ENCODE measurements around the gene RXFP4. TPM values are rescaled to one million over a fixed set of nuclear protein-coding genes. Genes with fewer than 3 reads are reported as not detected.

The RXFP4 gene
- total and polyA plus RNA-seq, 9 of the 15 experiments (the other 6 are each of a cell fraction or from before 2014, with no cell fraction given), result 0.64 TPM; not detected in 8

DNA sequence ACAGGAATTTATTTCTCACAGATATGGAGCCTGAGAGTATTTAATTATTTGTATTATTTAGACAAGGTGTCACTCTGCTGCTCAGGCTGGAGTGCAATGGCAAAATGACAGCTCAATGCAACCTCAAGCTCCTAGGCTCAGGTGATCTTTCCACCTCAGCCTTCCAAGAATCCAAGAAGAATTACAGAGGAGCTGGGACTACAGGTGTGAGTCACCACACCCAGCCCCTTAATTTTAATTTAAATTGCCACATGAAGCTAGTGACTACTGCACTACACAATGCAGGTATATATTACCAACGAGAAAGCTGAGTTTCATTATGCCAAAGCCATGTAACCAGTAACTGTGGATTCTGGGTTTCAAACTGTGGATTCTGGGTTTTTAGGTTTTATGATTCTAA, 9.4 kb upstream of the RXFP4 start:
- ChIA-PET CTCF (ENCODE audit: low intra/inter-chr PET ratio) (no interaction called here), POLR2A (interaction anchor here (0.6 to 6.3 kb wide), 13 partner anchors 11 to 168 kb away, joined by 3 to 100 read pairs (median 4); no protein-coding TSS in a partner anchor)
- DNase-seq (ENCODE audit: extremely low read depth in 1 of 4, low spot score in 3 of 4) (no peak), ATAC-seq (no peak), FAIRE-seq (no peak)
- no peaks in the 10 kb centered on the region for H3K9me3 ChIP-seq (replicated peaks; ENCODE audit: control insufficient read depth, insufficient read depth, low read depth, low read length)
- H3K9me1 ChIP-seq (ENCODE audit: control insufficient read depth, insufficient read depth, low read length), result no peaks in the 10 kb centered on the region
- BruUV-seq (replicated peaks), result no TSS peak
- peak overlapping the region; percentile 9 to 62; a peak in 1 of 4 replicates for H3K9ac ChIP-seq (ENCODE audit: insufficient read depth in 1 of 2, low read depth in 2 of 2, low read length in 2 of 2)
- in situ Hi-C loops (cut with MboI), result loop anchor here (5.0 kb wide), 1 partner anchor 135 kb away; no protein-coding TSS in a partner anchor
- peaks cover 66% of the 10 kb centered on the region for H3K79me2 ChIP-seq (ENCODE audit: control insufficient read depth, insufficient read depth, low read length)
- H4K20me1 ChIP-seq (replicated peaks; ENCODE audit: control insufficient read depth, insufficient read depth, low read length), result 0 out of 2 replicates have a peak, but pooled peaks cover 5% of the 10 kb centered on the region
- TF ChIP-seq, protein P1, sequence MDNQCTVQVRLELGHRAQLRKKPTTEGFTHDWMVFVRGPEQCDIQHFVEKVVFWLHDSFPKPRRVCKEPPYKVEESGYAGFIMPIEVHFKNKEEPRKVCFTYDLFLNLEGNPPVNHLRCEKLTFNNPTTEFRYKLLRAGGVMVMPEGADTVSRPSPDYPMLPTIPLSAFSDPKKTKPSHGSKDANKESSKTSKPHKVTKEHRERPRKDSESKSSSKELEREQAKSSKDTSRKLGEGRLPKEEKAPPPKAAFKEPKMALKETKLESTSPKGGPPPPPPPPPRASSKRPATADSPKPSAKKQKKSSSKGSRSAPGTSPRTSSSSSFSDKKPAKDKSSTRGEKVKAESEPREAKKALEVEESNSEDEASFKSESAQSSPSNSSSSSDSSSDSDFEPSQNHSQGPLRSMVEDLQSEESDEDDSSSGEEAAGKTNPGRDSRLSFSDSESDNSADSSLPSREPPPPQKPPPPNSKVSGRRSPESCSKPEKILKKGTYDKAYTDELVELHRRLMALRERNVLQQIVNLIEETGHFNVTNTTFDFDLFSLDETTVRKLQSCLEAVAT (IDR thresholded peaks at IDR 0.05), result no peak
- TF ChIP-seq SIN3B (IDR thresholded peaks at IDR 0.05; ENCODE audit: low read depth), result no peak
- TF ChIP-seq, protein P2, sequence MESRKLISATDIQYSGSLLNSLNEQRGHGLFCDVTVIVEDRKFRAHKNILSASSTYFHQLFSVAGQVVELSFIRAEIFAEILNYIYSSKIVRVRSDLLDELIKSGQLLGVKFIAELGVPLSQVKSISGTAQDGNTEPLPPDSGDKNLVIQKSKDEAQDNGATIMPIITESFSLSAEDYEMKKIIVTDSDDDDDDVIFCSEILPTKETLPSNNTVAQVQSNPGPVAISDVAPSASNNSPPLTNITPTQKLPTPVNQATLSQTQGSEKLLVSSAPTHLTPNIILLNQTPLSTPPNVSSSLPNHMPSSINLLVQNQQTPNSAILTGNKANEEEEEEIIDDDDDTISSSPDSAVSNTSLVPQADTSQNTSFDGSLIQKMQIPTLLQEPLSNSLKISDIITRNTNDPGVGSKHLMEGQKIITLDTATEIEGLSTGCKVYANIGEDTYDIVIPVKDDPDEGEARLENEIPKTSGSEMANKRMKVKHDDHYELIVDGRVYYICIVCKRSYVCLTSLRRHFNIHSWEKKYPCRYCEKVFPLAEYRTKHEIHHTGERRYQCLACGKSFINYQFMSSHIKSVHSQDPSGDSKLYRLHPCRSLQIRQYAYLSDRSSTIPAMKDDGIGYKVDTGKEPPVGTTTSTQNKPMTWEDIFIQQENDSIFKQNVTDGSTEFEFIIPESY (CRISPR knock-in tag; IDR thresholded peaks at IDR 0.05), result no peak
- no peak for TF ChIP-seq RFX1 (IDR thresholded peaks at IDR 0.05)
- TF ChIP-seq, protein P3, sequence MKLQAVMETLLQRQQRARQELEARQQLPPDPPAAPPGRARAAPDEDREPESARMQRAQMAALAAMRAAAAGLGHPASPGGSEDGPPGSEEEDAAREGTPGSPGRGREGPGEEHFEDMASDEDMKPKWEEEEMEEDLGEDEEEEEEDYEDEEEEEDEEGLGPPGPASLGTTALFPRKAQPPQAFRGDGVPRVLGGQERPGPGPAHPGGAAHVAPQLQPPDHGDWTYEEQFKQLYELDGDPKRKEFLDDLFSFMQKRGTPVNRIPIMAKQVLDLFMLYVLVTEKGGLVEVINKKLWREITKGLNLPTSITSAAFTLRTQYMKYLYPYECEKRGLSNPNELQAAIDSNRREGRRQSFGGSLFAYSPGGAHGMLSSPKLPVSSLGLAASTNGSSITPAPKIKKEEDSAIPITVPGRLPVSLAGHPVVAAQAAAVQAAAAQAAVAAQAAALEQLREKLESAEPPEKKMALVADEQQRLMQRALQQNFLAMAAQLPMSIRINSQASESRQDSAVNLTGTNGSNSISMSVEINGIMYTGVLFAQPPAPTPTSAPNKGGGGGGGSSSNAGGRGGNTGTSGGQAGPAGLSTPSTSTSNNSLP (IDR thresholded peaks at IDR 0.05; ENCODE audit: borderline replicate concordance, low read depth, low read length), result no peak
- no peak for TF ChIP-seq THRAP3 (IDR thresholded peaks at IDR 0.05; ENCODE audit: borderline replicate concordance)
- TF ChIP-seq ZBTB17 (CRISPR knock-in tag; IDR thresholded peaks at IDR 0.05), result no peak
- no peak for TF ChIP-seq ZNF778 (CRISPR knock-in tag; IDR thresholded peaks at IDR 0.05)
- H3K4me2 ChIP-seq (ENCODE audit: insufficient read depth, low read length), result peak overlapping the region; percentile 37; the same call in 1 of the 2 replicates
- H3K36me3 ChIP-seq (ENCODE audit: control insufficient read depth, insufficient read depth, low read length), result peaks cover 67% of the 10 kb centered on the region
- H2AFZ ChIP-seq (ENCODE audit: low read depth, low read length), result no peak overlapping the region
- peaks cover 12 to 13% of the 10 kb centered on the region in 2 experiments; a peak in 4 of 5 replicates for H3K4me1 ChIP-seq (replicated peaks in 1 of 2; ENCODE audit: control insufficient read depth in 2 of 2, insufficient read depth in 2 of 2, low read length in 2 of 2)
- peak overlapping the region; percentile 3; the same call in 1 of the 3 replicates for H3K27ac ChIP-seq (ENCODE audit: extremely low read depth, low read depth, low read length)
- no peaks in the 10 kb centered on the region for H3K27me3 ChIP-seq (ENCODE audit: control insufficient read depth in 2 of 2, insufficient read depth in 2 of 2, low read length in 2 of 2)
- peak overlapping the region; percentile 81; the same call in 1 of the 2 replicates for H3K4me3 ChIP-seq
- intact Hi-C loops (cut with micrococcal nuclease), result loop anchor here (2.0 to 10.0 kb wide), 2 partner anchors 73 to 193 kb away; partner anchors contain the start of gene SYT11
- 75% methylated on average over 1 of the region's 1 CpG for WGBS (ENCODE audit: insufficient coverage, low coverage, missing lambda C conversion rate)
